Neural crest cell (in vitro differentiated cells): ENCODE data around the gene GBP4. TPM values are rescaled to one million over a fixed set of nuclear protein-coding genes. Genes with fewer than 3 reads are reported as not detected.

Source experiments
- DNase-seq: peaks from one replicate; pipeline ENCODE4 v3.0.0; 2021; ENCODE audit warnings: low read depth, mixed read lengths, low spot score
- H3K27ac Mint-ChIP-seq: one replicate; pipeline ENCODE4 v1.8.0; 2021; ENCODE audit warnings: mild to moderate bottlenecking, mixed read lengths; ENCODE audit not compliant: unreplicated experiment
- H3K27me3 Mint-ChIP-seq: 2 replicates; pipeline ENCODE4 v1.8.0; 2021; ENCODE audit warnings: low read depth, mild to moderate bottlenecking, mixed read lengths
- H3K36me3 Mint-ChIP-seq: 2 replicates; pipeline ENCODE4 v1.8.0; 2021; ENCODE audit warnings: low read depth, mild to moderate bottlenecking, mixed read lengths
- H3K4me1 Mint-ChIP-seq: 2 replicates; pipeline ENCODE4 v1.8.0; 2021; ENCODE audit warnings: mixed read lengths
- H3K4me3 Mint-ChIP-seq: one replicate; pipeline ENCODE4 v1.8.0; 2021; ENCODE audit warnings: mild to moderate bottlenecking, mixed read lengths
- H3K9me3 Mint-ChIP-seq: 2 replicates; pipeline ENCODE4 v1.8.0; 2021; ENCODE audit warnings: mixed read lengths
- total RNA-seq: library from RNA; stranded (reverse); gene quantifications from 2 replicates; pipeline ENCODE4 v1.2.1, GENCODE V29; 2021
- TF ChIP-seq, protein P1 (sequence below): fragments of 200-600 bp; sonication (generic); conservative IDR thresholded peaks from 2 replicates; pipeline ENCODE4 v1.5.0; 2021; ENCODE audit warnings: antibody characterized with exemption, mild to moderate bottlenecking

GBP4 gene
- total RNA-seq, 1 donor from 2014 or later, result not detected

- no peak for DNase-seq
- H3K36me3 Mint-ChIP-seq, result peaks cover 4% of the 10 kb centered on the region
- TF ChIP-seq, protein P1, sequence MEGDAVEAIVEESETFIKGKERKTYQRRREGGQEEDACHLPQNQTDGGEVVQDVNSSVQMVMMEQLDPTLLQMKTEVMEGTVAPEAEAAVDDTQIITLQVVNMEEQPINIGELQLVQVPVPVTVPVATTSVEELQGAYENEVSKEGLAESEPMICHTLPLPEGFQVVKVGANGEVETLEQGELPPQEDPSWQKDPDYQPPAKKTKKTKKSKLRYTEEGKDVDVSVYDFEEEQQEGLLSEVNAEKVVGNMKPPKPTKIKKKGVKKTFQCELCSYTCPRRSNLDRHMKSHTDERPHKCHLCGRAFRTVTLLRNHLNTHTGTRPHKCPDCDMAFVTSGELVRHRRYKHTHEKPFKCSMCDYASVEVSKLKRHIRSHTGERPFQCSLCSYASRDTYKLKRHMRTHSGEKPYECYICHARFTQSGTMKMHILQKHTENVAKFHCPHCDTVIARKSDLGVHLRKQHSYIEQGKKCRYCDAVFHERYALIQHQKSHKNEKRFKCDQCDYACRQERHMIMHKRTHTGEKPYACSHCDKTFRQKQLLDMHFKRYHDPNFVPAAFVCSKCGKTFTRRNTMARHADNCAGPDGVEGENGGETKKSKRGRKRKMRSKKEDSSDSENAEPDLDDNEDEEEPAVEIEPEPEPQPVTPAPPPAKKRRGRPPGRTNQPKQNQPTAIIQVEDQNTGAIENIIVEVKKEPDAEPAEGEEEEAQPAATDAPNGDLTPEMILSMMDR, result no peak
- no peaks in the 10 kb centered on the region for H3K27me3 Mint-ChIP-seq
- H3K27ac Mint-ChIP-seq, result no peak overlapping the region
- H3K9me3 Mint-ChIP-seq, result no peaks in the 10 kb centered on the region
- H3K4me3 Mint-ChIP-seq, result no peak overlapping the region
- no peaks in the 10 kb centered on the region for H3K4me1 Mint-ChIP-seq
Measured at GRCh38 chr1:89199525-89200031, 836 bp upstream of the GBP4 start.

- Mint-ChIP-seq H3K4me1 (no peaks in the 10 kb centered on the region), H3K27me3 (no peaks in the 10 kb centered on the region), H3K4me3 (no peak overlapping the region), H3K9me3 (no peaks in the 10 kb centered on the region), H3K27ac (no peak overlapping the region), H3K36me3 (no peaks in the 10 kb centered on the region)
- TF ChIP-seq, protein P1, result no peak
- DNase-seq, result no peak
Measured at GRCh38 chr1:89198081-89198480, 661 bp downstream of the GBP4 start.

- no peaks in the 10 kb centered on the region for H3K27me3 Mint-ChIP-seq
Measured at GRCh38 chr1:89195476-89195875, 3.3 kb downstream of the GBP4 start.

DNA sequence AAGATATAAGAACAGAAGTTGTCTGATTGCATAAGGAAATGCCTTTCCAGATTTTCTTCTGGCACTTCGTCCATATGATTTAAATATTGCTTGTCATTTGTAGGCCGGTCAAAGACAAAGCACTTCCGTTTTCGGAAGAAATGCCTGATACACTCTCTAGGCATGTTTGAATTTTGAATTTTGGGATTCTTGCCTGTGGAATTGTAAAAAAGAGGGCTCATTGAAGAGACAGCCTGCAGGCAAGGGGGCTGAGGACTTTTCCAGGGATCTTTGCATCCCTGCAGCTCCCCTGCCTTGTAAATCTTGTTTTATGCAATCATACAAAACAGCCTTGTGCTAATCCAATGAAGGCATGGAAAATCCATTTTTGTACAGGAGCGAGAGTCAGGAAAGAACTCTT lies 7.4 kb downstream of the GBP4 start:
- Mint-ChIP-seq H3K9me3 (no peaks in the 10 kb centered on the region), H3K36me3 (no peaks in the 10 kb centered on the region), H3K27me3 (no peaks in the 10 kb centered on the region), H3K4me3 (no peak overlapping the region), H3K4me1 (no peaks in the 10 kb centered on the region), H3K27ac (no peak overlapping the region)
- no peak for DNase-seq
- TF ChIP-seq, protein P1, result no peak

More at GRCh38 chr1:89195476-89195875, 3.3 kb downstream of the GBP4 start:
- no peaks in the 10 kb centered on the region for H3K9me3 Mint-ChIP-seq
- no peak overlapping the region for H3K27ac Mint-ChIP-seq
- no peaks in the 10 kb centered on the region for H3K36me3 Mint-ChIP-seq
- no peak overlapping the region for H3K4me3 Mint-ChIP-seq
- no peaks in the 10 kb centered on the region for H3K4me1 Mint-ChIP-seq
- TF ChIP-seq, protein P1, result no peak
- no peak for DNase-seq

- Mint-ChIP-seq H3K27me3 (no peaks in the 10 kb centered on the region), H3K4me3 (no peak overlapping the region), H3K9me3 (no peaks in the 10 kb centered on the region), H3K4me1 (no peaks in the 10 kb centered on the region), H3K27ac (no peak overlapping the region), H3K36me3 (no peaks in the 10 kb centered on the region)
- TF ChIP-seq, protein P1, result no peak
- no peak for DNase-seq
Measured at GRCh38 chr1:89190017-89190416, 8.7 kb downstream of the GBP4 start.
